RWPE2 (cell line): Measurements from ENCODE around the gene PRR7.

Source experiments
- ATAC-seq: fragments of 200-7000 bp; cut with Tn5 transposase; 3 replicates; pipeline ENCODE4 v1.9.1; 2021; ENCODE audit warnings: low read depth
- DNase-seq: peaks from one replicate; pipeline ENCODE4 v3.0.0-alpha.2; 2020; ENCODE audit warnings: low spot score
- H3K27ac ChIP-seq: fragments of 450-650 bp; 2 replicates; pipeline ENCODE4 v1.5.1; 2017; ENCODE audit warnings: mild to moderate bottlenecking; ENCODE audit not compliant: poor library complexity, severe bottlenecking
- H3K27me3 ChIP-seq: fragments of 250-450 bp; sonication (Bioruptor Pico); 2 replicates; pipeline ENCODE4 v1.5.1; 2021; ENCODE audit warnings: mild to moderate bottlenecking, moderate library complexity; ENCODE audit not compliant: insufficient read depth, poor library complexity, severe bottlenecking
- H3K36me3 ChIP-seq: fragments of 250-450 bp; sonication (Bioruptor Pico); 2 replicates; pipeline ENCODE4 v1.5.1; 2020; ENCODE audit warnings: low read depth, mild to moderate bottlenecking, moderate library complexity
- H3K4me1 ChIP-seq: fragments of 250-450 bp; sonication (Bioruptor Pico); 2 replicates; pipeline ENCODE4 v1.5.1; 2021; ENCODE audit warnings: mild to moderate bottlenecking, moderate library complexity; ENCODE audit not compliant: insufficient read depth, poor library complexity, severe bottlenecking
- H3K4me3 ChIP-seq: fragments of 250-450 bp; sonication (Bioruptor Pico); 2 replicates; pipeline ENCODE4 v1.5.1; 2021; ENCODE audit warnings: mild to moderate bottlenecking, moderate library complexity; ENCODE audit not compliant: severe bottlenecking
- H3K9me3 ChIP-seq: fragments of 250-450 bp; sonication (Bioruptor Pico); 2 replicates; pipeline ENCODE4 v1.5.1; 2021; ENCODE audit warnings: mild to moderate bottlenecking, moderate library complexity; ENCODE audit not compliant: severe bottlenecking
- TF ChIP-seq, protein P1 (sequence below): fragments of 450-650 bp; IDR thresholded peaks from one replicate; pipeline ENCODE4 v1.5.1; 2017; ENCODE audit warnings: mild to moderate bottlenecking, moderate library complexity; ENCODE audit not compliant: poor library complexity, severe bottlenecking

The PRR7 gene

GRCh38 chr5:177468685-177469628 lies 22.3 kb downstream of the PRR7 start:
- no peak for DNase-seq
- peak overlapping the region; percentile 69 for H3K27ac ChIP-seq
- TF ChIP-seq, protein P1, sequence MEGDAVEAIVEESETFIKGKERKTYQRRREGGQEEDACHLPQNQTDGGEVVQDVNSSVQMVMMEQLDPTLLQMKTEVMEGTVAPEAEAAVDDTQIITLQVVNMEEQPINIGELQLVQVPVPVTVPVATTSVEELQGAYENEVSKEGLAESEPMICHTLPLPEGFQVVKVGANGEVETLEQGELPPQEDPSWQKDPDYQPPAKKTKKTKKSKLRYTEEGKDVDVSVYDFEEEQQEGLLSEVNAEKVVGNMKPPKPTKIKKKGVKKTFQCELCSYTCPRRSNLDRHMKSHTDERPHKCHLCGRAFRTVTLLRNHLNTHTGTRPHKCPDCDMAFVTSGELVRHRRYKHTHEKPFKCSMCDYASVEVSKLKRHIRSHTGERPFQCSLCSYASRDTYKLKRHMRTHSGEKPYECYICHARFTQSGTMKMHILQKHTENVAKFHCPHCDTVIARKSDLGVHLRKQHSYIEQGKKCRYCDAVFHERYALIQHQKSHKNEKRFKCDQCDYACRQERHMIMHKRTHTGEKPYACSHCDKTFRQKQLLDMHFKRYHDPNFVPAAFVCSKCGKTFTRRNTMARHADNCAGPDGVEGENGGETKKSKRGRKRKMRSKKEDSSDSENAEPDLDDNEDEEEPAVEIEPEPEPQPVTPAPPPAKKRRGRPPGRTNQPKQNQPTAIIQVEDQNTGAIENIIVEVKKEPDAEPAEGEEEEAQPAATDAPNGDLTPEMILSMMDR = no peak
- peaks cover 52% of the 10 kb centered on the region for H3K36me3 ChIP-seq
- H3K9me3 ChIP-seq = no peaks in the 10 kb centered on the region
- peaks cover 15% of the 10 kb centered on the region for H3K4me1 ChIP-seq
- no peaks in the 10 kb centered on the region for H3K27me3 ChIP-seq
- peak; percentile 8; the same call in 1 of the 3 replicates for ATAC-seq
- no peak overlapping the region for H3K4me3 ChIP-seq

GRCh38 chr5:177469750-177470525 lies 23.3 kb downstream of the PRR7 start:
- no peak for DNase-seq
- peaks cover 43% of the 10 kb centered on the region for H3K36me3 ChIP-seq
- ATAC-seq = no peak
- H3K27ac ChIP-seq = peak overlapping the region; percentile 69
- H3K4me3 ChIP-seq = no peak overlapping the region
- no peaks in the 10 kb centered on the region for H3K9me3 ChIP-seq
- H3K4me1 ChIP-seq = peaks cover 15% of the 10 kb centered on the region
- H3K27me3 ChIP-seq = no peaks in the 10 kb centered on the region
- TF ChIP-seq, protein P1 = no peak

- Histone ChIP-seq H3K27ac (peak overlapping the region; percentile 69), H3K27me3 (no peaks in the 10 kb centered on the region), H3K9me3 (no peaks in the 10 kb centered on the region), H3K36me3 (peaks cover 32% of the 10 kb centered on the region), H3K4me1 (peaks cover 15% of the 10 kb centered on the region), H3K4me3 (no peak overlapping the region)
- ATAC-seq = no peak
- DNase-seq = no peak
- TF ChIP-seq, protein P1 = no peak
These were observed 24.3 kb downstream of the PRR7 start for GRCh38 chr5:177470759-177471536.

DNA sequence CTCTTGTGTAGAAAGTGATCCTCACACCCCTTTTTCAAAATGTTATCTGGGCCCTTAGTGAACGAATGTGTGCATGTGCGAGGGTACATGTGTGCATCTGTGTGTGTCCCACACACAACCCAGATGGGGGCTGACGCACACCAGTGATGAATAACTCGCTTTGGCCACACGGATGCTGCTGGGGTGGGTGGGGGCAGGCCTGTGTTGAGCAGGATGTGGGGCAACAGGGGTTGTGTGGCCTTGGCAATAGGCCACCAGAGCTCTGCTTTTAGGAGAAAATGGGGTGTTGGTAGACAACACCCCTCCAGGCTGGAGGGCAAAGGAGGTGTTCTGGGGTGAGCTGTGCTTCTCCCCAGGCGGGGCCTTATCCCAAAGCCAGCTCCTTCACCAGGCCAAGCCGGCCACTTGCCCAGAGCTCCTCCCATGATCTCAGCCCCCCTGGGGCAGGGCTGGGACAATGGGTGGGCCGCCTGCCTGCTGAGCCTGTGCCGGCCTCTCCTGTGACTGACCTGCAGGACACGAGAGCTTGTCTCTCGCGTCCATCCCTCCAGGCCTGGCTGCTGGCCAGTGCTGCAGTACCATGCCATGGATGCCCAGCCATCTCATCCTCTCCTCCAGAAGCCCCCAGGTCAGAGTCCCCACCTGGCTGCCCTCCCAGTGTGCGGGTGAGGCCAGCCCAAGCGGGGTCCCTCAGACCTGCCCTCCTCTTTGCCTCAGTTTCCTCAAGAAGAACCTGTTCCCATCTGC lies 25.2 kb downstream of the PRR7 start:
- H3K27ac ChIP-seq = peak overlapping the region; percentile 69
- DNase-seq (no peak), ATAC-seq (no peak)
- H3K4me1 ChIP-seq = peaks cover 15% of the 10 kb centered on the region
- H3K27me3 ChIP-seq = no peaks in the 10 kb centered on the region
- no peaks in the 10 kb centered on the region for H3K9me3 ChIP-seq
- TF ChIP-seq, protein P1 = no peak
- peaks cover 24% of the 10 kb centered on the region for H3K36me3 ChIP-seq
- H3K4me3 ChIP-seq = peak overlapping the region; percentile 97
